ENCODE data around the gene DEF6.
"Not testable (repeated sequence)": the region's sequence is repeated elsewhere in the genome, so short reads cannot be mapped to it uniquely, and the experiment has no call there.

DEF6 gene

GRCh38 chr6:35280903-35281302, 16.7 kb upstream of the DEF6 start:
- DNase-seq (ENCODE audit: extremely low read depth in 1 of 2, low read depth in 1 of 2): no peak

GRCh38 chr6:35282472-35282871, 15.1 kb upstream of the DEF6 start:
- no peak for DNase-seq (ENCODE audit: extremely low read depth in 1 of 2, low read depth in 1 of 2)

GRCh38 chr6:35283361-35283760, 14.3 kb upstream of the DEF6 start:
- no peak for DNase-seq (ENCODE audit: extremely low read depth in 1 of 2, low read depth in 1 of 2)

- no peak for DNase-seq (ENCODE audit: extremely low read depth in 1 of 2, low read depth in 1 of 2)
Observed at GRCh38 chr6:35287671-35288396, 9.8 kb upstream of the DEF6 start.

GRCh38 chr6:35288834-35289233, 8.8 kb upstream of the DEF6 start:
- no peak for DNase-seq (ENCODE audit: extremely low read depth in 1 of 2, low read depth in 1 of 2)

- no peak for DNase-seq (ENCODE audit: extremely low read depth in 1 of 2, low read depth in 1 of 2)
Observed at GRCh38 chr6:35291491-35291890, 6.1 kb upstream of the DEF6 start.

GRCh38 chr6:35292494-35292893, 5.1 kb upstream of the DEF6 start:
- DNase-seq (ENCODE audit: extremely low read depth in 1 of 2, low read depth in 1 of 2): no peak

- DNase-seq (ENCODE audit: extremely low read depth in 1 of 2, low read depth in 1 of 2): no peak
Observed at GRCh38 chr6:35293681-35294080, 3.9 kb upstream of the DEF6 start.

- no peak for DNase-seq (ENCODE audit: extremely low read depth in 1 of 2, low read depth in 1 of 2)
Observed at GRCh38 chr6:35294308-35294945, 3.2 kb upstream of the DEF6 start.

GRCh38 chr6:35295036-35295435, 2.6 kb upstream of the DEF6 start:
- DNase-seq (ENCODE audit: extremely low read depth in 1 of 2, low read depth in 1 of 2): no peak

- no peak for DNase-seq (ENCODE audit: extremely low read depth in 1 of 2, low read depth in 1 of 2)
Observed at GRCh38 chr6:35295521-35296315, 1.9 kb upstream of the DEF6 start.

GRCh38 chr6:35296931-35297600, 552 bp upstream of the DEF6 start:
- DNase-seq (ENCODE audit: extremely low read depth in 1 of 2, low read depth in 1 of 2): no peak

- no peak for DNase-seq (ENCODE audit: extremely low read depth in 1 of 2, low read depth in 1 of 2)
Observed at GRCh38 chr6:35298625-35299140, 1.1 kb downstream of the DEF6 start.

- no peak for DNase-seq (ENCODE audit: extremely low read depth in 1 of 2, low read depth in 1 of 2)
Observed at GRCh38 chr6:35299674-35300073, 2.1 kb downstream of the DEF6 start.

GRCh38 chr6:35300848-35301247, 3.2 kb downstream of the DEF6 start:
- no peak for DNase-seq (ENCODE audit: extremely low read depth in 1 of 2, low read depth in 1 of 2)

GRCh38 chr6:35302604-35303241, 5.1 kb downstream of the DEF6 start:
- peak; percentile 84 to 94 for DNase-seq (ENCODE audit: extremely low read depth in 1 of 2, low read depth in 1 of 2)

GRCh38 chr6:35304299-35304698, 6.7 kb downstream of the DEF6 start:
- no peak for DNase-seq (ENCODE audit: extremely low read depth in 1 of 2, low read depth in 1 of 2)

GRCh38 chr6:35305117-35305516, 7.5 kb downstream of the DEF6 start:
- no peak for DNase-seq (ENCODE audit: extremely low read depth in 1 of 2, low read depth in 1 of 2)

GRCh38 chr6:35307138-35307537, 9.5 kb downstream of the DEF6 start:
- not testable (repeated sequence) for DNase-seq (ENCODE audit: extremely low read depth in 1 of 2, low read depth in 1 of 2)

GRCh38 chr6:35308543-35308942, 10.9 kb downstream of the DEF6 start:
- not testable (repeated sequence) for DNase-seq (ENCODE audit: extremely low read depth in 1 of 2, low read depth in 1 of 2)
